BE2C (cell line): ENCODE results near the gene DAZ2. TPM values are rescaled to one million over a fixed set of nuclear protein-coding genes. Genes with fewer than 3 reads are reported as not detected.
"Not testable (repeated sequence)": the region's sequence is repeated elsewhere in the genome, so short reads cannot be mapped to it uniquely, and the experiment has no call there.

Source experiments
- DNase-seq: peaks from one replicate; pipeline ENCODE4 v3.0.0-alpha.2; 2020
- H3K27me3 ChIP-seq: fragments of 250-450 bp; sonication (Bioruptor Pico); 2 replicates; pipeline ENCODE4 v1.5.1; 2020; ENCODE audit warnings: mild to moderate bottlenecking
- H3K36me3 ChIP-seq: fragments of 250-450 bp; sonication (Bioruptor Pico); 2 replicates; pipeline ENCODE4 v1.5.1; 2020; ENCODE audit warnings: mild to moderate bottlenecking
- H3K4me1 ChIP-seq: fragments of 250-450 bp; sonication (Bioruptor Pico); 2 replicates; pipeline ENCODE4 v1.5.1; 2020
- H3K4me3 ChIP-seq: 2 replicates; pipeline ENCODE4 v1.5.1; 2011; ENCODE audit warnings: low read depth, low read length
- H3K9me3 ChIP-seq: fragments of 250-450 bp; sonication (Bioruptor Pico); 2 replicates; pipeline ENCODE4 v1.5.1; 2020
- polyA plus RNA-seq: library from polyadenylated mRNA; unstranded; fragments of >200 nt; gene quantifications from one replicate; pipeline ENCODE4 v1.2.1, GENCODE V29; 2012; ENCODE audit warnings: low read depth, missing spikeins; ENCODE audit not compliant: insufficient read length, insufficient read depth

The DAZ2 gene, protein sequence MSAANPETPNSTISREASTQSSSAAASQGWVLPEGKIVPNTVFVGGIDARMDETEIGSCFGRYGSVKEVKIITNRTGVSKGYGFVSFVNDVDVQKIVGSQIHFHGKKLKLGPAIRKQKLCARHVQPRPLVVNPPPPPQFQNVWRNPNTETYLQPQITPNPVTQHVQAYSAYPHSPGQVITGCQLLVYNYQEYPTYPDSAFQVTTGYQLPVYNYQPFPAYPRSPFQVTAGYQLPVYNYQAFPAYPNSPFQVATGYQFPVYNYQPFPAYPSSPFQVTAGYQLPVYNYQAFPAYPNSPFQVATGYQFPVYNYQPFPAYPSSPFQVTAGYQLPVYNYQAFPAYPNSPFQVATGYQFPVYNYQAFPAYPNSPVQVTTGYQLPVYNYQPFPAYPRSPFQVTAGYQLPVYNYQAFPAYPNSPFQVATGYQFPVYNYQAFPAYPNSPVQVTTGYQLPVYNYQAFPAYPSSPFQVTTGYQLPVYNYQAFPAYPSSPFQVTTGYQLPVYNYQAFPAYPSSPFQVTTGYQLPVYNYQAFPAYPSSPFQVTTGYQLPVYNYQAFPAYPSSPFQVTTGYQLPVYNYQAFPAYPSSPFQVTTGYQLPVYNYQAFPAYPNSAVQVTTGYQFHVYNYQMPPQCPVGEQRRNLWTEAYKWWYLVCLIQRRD
- polyA plus RNA-seq: not detected

- DNase-seq, H3K4me3 ChIP-seq, H3K27me3 ChIP-seq, H3K4me1 ChIP-seq, H3K9me3 ChIP-seq, H3K36me3 ChIP-seq: not testable (repeated sequence)
Observed at GRCh38 chrY:23219233-23219632, at the start of gene DAZ2. Gene DAZ2, plus strand, starts transcription at chrY:23219533. Its CDS starts 208 bp downstream, at chrY:23219741.

GRCh38 chrY:23198908-23199307 is 20.4 kb upstream of the DAZ2 start, which contains the start of gene DAZ1:
Gene DAZ1, minus strand, starts transcription at chrY:23199008. Its CDS starts 208 bp downstream, at chrY:23198800.
- H3K36me3 ChIP-seq, H3K4me1 ChIP-seq, H3K27me3 ChIP-seq, DNase-seq, H3K9me3 ChIP-seq, H3K4me3 ChIP-seq: not testable (repeated sequence)

DNA sequence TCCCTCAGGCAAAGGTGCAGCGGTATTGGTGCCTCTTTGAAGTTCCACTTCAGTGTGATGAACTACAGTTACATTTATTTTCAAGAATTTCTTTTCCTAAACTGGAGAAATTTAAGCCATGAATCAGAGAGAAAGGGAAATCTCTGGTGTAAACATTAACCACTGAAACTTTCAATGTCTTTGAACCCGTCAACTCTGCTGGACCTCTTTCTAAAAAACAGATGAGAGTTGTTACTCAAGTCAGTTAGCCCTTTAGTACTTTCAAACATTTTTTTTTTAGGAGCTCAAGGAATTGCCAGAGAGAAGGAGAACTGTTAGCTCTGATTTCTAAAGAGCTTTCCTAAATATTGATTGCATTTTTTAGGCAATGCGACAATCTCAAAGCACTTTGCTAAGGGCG is 11.9 kb upstream of the DAZ2 start:
- H3K4me1 ChIP-seq, DNase-seq, H3K9me3 ChIP-seq, H3K4me3 ChIP-seq, H3K27me3 ChIP-seq, H3K36me3 ChIP-seq: not testable (repeated sequence)

GRCh38 chrY:23209802-23210495 is 9.4 kb upstream of the DAZ2 start:
- H3K36me3 ChIP-seq, DNase-seq, H3K9me3 ChIP-seq, H3K4me1 ChIP-seq, H3K4me3 ChIP-seq, H3K27me3 ChIP-seq: not testable (repeated sequence)

DNA sequence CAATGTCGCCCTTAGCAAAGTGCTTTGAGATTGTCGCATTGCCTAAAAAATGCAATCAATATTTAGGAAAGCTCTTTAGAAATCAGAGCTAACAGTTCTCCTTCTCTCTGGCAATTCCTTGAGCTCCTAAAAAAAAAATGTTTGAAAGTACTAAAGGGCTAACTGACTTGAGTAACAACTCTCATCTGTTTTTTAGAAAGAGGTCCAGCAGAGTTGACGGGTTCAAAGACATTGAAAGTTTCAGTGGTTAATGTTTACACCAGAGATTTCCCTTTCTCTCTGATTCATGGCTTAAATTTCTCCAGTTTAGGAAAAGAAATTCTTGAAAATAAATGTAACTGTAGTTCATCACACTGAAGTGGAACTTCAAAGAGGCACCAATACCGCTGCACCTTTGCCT is 8.7 kb upstream of the DAZ2 start:
- not testable (repeated sequence) for DNase-seq, H3K27me3 ChIP-seq, H3K36me3 ChIP-seq

More for the DNA sequence above, 8.7 kb upstream of the DAZ2 start:
- not testable (repeated sequence) for H3K9me3 ChIP-seq, H3K4me3 ChIP-seq, H3K4me1 ChIP-seq
